Measurements from ENCODE around the gene DAB2IP.

DAB2IP gene

GRCh38 chr9:121748727-121749423, 97.4 kb downstream of the DAB2IP start:
- DNase-seq, result no peak

- DNase-seq, result no peak
Observed at GRCh38 chr9:121749614-121750013, 98.2 kb downstream of the DAB2IP start.

- DNase-seq, result no peak
Observed at GRCh38 chr9:121750259-121750714, 98.9 kb downstream of the DAB2IP start.

GRCh38 chr9:121750715-121751623, 99.5 kb downstream of the DAB2IP start:
- no peak for DNase-seq

GRCh38 chr9:121751686-121752445, 100.4 kb downstream of the DAB2IP start:
- DNase-seq, result no peak

GRCh38 chr9:121752929-121753328, 101.5 kb downstream of the DAB2IP start:
- DNase-seq, result no peak

- DNase-seq, result no peak
Observed at GRCh38 chr9:121753802-121754654, 102.6 kb downstream of the DAB2IP start.

- no peak for DNase-seq
Observed at GRCh38 chr9:121754655-121755436, 103.4 kb downstream of the DAB2IP start.

GRCh38 chr9:121755581-121755980, 104.1 kb downstream of the DAB2IP start:
- DNase-seq, result no peak

GRCh38 chr9:121756474-121757280, 105.2 kb downstream of the DAB2IP start:
- DNase-seq, result no peak

- DNase-seq, result no peak
Observed at GRCh38 chr9:121757281-121757585, 105.8 kb downstream of the DAB2IP start.

- no peak for DNase-seq
Observed at GRCh38 chr9:121758693-121759092, 107.3 kb downstream of the DAB2IP start.

GRCh38 chr9:121759996-121760395, 108.6 kb downstream of the DAB2IP start:
- no peak for DNase-seq

GRCh38 chr9:121760571-121760970, 109.1 kb downstream of the DAB2IP start:
- DNase-seq, result no peak

GRCh38 chr9:121763131-121763530, 111.7 kb downstream of the DAB2IP start:
- no peak for DNase-seq

GRCh38 chr9:121763561-121764370, 112.3 kb downstream of the DAB2IP start:
- no peak for DNase-seq

- DNase-seq, result no peak
Observed at GRCh38 chr9:121764371-121764730, 112.9 kb downstream of the DAB2IP start.

GRCh38 chr9:121765021-121765950, 113.9 kb downstream of the DAB2IP start:
- no peak for DNase-seq

All from GOT3 (cell line).